NB4 (cell line): Measurements from ENCODE around the gene RGS17.
"Not testable (repeated sequence)": the region's sequence is repeated elsewhere in the genome, so short reads cannot be mapped to it uniquely, and the experiment has no call there.

Experiments used
- DNase-seq: peaks from one replicate; pipeline ENCODE4 v3.0.0; 2010; ENCODE audit warnings: low read depth
- H3K4me3 ChIP-seq: one replicate; pipeline ENCODE4 v1.5.1; 2011; ENCODE audit warnings: mild to moderate bottlenecking, low read depth, low read length, moderate library complexity
- MYC ChIP-seq: IDR thresholded peaks from 2 replicates; pipeline ENCODE4 v1.6.1; 2011; ENCODE audit warnings: low read depth, low read length
- POLR2A ChIP-seq: IDR thresholded peaks from 2 replicates; pipeline ENCODE4 v1.6.1; 2011; ENCODE audit warnings: mild to moderate bottlenecking; ENCODE audit not compliant: insufficient read length; ENCODE audit errors: extremely low read depth
- TF ChIP-seq, protein P1 (sequence below): IDR thresholded peaks from 2 replicates; pipeline ENCODE4 v1.6.1; 2011; ENCODE audit warnings: low read depth, low read length
- TF ChIP-seq, protein P2 (sequence below): IDR thresholded peaks from one replicate; pipeline ENCODE4 v1.5.1; 2012; ENCODE audit warnings: low read depth, low read length

RGS17 gene

DNA sequence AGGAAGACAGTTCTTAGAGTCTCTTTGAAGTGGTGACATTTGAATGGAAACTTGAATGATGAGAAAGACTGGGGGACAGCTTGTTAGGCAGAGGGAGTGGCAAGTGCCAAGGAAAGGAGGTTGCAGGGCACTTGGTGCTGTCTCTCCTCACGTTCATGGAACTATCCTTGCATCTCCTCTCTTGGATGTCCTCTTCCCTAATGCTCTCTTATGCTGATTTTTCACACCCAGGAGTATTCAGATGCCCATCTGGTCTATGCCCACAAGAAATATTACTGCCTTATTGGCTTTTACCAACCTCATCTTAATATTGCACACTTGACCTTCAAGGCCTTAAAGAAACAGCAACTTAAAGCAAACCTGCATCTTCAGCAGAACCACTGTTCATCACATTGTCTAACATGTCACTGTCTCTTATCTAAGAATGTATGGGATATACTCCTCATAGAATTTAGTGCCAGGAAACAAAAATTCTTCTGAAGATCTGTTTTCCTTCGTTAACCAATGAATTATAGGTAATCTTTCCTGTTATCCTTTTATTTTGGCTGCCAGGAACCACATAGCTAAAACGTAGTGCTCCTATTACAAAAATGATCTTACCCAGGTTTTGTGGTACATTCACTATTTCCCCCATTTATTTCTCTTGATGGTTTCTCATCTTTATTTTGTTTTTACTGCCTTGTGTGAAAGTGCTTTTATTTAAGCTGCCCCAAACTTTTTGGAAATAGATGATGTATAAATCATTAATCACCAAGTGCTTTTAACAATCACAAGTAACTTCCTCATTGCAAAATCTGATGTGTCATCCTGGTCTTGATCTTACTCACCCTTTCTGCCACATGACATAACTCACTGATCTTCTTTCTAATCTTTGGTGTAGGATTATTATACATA, 12.8 kb downstream of the RGS17 start:
- DNase-seq = peak; percentile 42
- no peak for TF ChIP-seq MYC
- no peak for TF ChIP-seq POLR2A
- TF ChIP-seq, protein P1, sequence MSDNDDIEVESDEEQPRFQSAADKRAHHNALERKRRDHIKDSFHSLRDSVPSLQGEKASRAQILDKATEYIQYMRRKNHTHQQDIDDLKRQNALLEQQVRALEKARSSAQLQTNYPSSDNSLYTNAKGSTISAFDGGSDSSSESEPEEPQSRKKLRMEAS = no peak
- TF ChIP-seq, protein P2, sequence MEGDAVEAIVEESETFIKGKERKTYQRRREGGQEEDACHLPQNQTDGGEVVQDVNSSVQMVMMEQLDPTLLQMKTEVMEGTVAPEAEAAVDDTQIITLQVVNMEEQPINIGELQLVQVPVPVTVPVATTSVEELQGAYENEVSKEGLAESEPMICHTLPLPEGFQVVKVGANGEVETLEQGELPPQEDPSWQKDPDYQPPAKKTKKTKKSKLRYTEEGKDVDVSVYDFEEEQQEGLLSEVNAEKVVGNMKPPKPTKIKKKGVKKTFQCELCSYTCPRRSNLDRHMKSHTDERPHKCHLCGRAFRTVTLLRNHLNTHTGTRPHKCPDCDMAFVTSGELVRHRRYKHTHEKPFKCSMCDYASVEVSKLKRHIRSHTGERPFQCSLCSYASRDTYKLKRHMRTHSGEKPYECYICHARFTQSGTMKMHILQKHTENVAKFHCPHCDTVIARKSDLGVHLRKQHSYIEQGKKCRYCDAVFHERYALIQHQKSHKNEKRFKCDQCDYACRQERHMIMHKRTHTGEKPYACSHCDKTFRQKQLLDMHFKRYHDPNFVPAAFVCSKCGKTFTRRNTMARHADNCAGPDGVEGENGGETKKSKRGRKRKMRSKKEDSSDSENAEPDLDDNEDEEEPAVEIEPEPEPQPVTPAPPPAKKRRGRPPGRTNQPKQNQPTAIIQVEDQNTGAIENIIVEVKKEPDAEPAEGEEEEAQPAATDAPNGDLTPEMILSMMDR = no peak
- H3K4me3 ChIP-seq = no peak overlapping the region

DNA sequence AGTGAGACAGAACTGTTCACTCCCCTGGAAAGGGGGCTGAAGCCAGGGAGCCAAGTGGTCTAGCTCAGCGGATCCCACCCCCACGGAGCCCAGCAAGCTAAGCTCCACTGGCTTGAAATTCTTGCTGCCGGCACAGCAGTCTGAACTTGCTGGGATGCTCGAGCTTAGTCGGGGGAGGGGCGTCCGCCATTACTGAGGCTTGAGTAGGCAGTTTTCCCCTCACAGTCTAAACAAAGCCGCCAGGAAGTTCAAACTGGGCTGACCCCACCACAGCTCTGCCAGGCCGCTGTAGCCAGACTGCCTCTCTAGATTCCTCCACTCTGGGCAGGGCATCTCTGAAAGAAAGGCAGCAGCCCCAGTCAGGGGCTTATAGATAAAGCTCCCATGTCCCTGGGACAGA, 20.0 kb downstream of the RGS17 start:
- H3K4me3 ChIP-seq, DNase-seq: not testable (repeated sequence)

DNA sequence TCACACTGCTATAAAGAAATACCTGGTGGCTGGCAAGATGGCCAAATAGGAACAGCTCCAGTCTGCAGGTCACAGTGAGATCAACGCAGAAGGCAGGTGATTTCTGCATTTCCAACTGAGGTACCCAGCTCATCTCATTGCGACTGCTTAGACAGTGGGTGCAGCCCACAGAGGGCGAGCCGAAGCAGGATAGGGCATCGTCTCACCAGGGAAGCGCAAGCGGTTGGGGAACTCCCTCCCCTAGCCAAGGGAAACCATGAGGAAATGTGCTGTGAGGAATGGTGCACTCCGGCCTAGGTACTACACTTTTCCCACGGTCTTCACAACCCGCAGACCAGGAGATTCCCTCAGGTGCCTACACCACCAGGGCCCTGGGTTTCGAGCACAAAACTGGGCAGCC, 20.5 kb downstream of the RGS17 start:
- not testable (repeated sequence) for DNase-seq, H3K4me3 ChIP-seq

DNA sequence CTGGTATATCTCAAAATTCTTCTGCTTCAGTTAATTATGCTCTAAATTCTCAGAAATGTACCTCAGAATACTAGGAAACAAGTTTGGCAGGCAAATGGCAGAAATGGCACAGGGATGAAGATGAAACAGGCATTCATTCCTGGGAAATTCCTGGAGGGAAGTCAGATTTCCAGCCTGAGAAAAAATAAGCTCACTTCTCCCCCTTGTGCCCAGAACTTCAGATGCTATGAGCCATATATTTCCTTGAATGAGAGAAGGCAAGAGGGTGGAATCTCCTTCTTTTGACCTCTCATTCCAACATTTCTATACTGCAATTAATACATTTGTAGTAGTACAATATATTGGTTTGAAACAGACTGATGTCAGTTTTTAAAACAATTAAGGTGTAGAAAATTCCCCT, 22.8 kb downstream of the RGS17 start:
- TF ChIP-seq MYC = no peak
- TF ChIP-seq, protein P2 = no peak
- TF ChIP-seq, protein P1 = no peak
- TF ChIP-seq POLR2A = no peak
- no peak overlapping the region for H3K4me3 ChIP-seq
- DNase-seq = no peak

DNA sequence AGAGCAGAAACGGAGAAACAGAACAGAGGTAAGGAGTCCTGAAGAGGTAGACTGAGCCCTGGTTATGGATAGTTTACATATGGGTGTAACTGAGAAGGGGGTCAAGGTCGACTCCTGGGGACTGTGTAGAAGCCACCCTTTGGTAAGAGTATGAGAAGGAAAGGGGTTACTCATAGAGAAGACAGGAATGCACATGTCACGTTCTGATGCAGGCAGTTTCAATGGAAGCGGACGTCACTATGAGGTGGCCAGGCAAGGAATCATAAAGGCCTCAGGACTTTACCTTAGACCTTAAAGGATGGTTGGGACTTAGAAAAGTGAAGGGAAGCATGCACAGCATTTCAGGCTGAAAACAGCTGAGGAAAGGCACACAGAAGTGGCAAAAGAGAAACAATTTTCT, 25.1 kb downstream of the RGS17 start:
- DNase-seq = no peak
- TF ChIP-seq, protein P2 = no peak
- TF ChIP-seq MYC = no peak
- TF ChIP-seq, protein P1 = no peak
- no peak for TF ChIP-seq POLR2A
- no peak overlapping the region for H3K4me3 ChIP-seq

DNA sequence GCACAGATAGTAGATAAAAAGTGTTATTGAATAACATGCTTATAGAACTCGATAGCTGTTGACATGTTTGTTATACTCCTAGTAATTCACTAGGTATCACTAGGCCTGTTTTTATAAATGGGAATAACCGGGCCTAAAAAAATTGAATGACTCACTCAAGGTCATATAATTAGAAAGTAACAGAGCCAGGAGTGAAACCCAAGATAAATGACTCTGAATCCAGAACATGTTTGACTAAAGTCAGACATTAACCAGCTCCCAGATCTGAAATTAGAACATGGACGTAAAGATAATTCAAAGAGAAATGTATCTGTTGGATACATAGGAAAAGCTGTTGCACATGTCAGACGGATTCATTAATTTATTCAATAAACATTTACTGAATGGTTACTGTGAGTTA, 26.9 kb downstream of the RGS17 start:
- no peak overlapping the region for H3K4me3 ChIP-seq
- TF ChIP-seq, protein P2 = no peak
- no peak for TF ChIP-seq MYC
- TF ChIP-seq, protein P1 = no peak
- TF ChIP-seq POLR2A = no peak
- DNase-seq = no peak

DNA sequence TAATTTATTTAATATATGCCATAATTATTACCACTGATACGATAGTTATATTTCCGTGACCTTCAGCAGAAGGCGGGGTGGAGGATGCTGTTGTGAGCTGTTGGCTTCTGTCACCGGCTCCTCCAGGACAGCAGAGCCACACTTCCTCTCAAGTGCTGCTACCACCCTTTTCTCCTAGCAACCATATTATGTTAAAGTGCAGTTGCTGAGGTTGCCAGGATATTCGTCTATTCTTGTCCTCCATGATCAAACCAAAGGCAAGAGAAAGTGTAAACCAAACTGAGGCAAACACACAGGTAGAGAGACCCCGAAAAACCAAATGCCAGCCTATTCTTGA, 27.8 kb downstream of the RGS17 start:
- no peak for DNase-seq
- TF ChIP-seq, protein P1 = no peak
- TF ChIP-seq, protein P2 = no peak
- TF ChIP-seq POLR2A = no peak
- no peak for TF ChIP-seq MYC
- no peak overlapping the region for H3K4me3 ChIP-seq
